Measurements from ENCODE around the gene LBX2. TPM values are rescaled to one million over a fixed set of nuclear protein-coding genes. Genes with fewer than 3 reads are reported as not detected.
"Not testable (repeated sequence)": the region's sequence is repeated elsewhere in the genome, so short reads cannot be mapped to it uniquely, and the experiment has no call there.

LBX2 gene
- total and polyA plus RNA-seq, 4 donors = 0.33 to 0.69 TPM; not detected in 2

- Histone ChIP-seq H3K27me3 (ENCODE audit: control insufficient read depth, insufficient read depth, low read length) (no peaks in the 10 kb centered on the region), H3K4me1 (ENCODE audit: control insufficient read depth, insufficient read depth, low read length) (peaks cover 22% of the 10 kb centered on the region), H3K36me3 (ENCODE audit: control insufficient read depth, insufficient read depth, low read length) (peaks cover 50% of the 10 kb centered on the region), H3K27ac (ENCODE audit: low read depth, low read length) (no peak overlapping the region), H3K4me3 (ENCODE audit: low read depth, low read length) (no peak overlapping the region), H3K9me3 (ENCODE audit: control insufficient read depth, insufficient read depth, low read length) (no peaks in the 10 kb centered on the region)
- no peak for DNase-seq (ENCODE audit: low read depth in 4 of 6, low spot score in 6 of 6)
- 100% methylated on average over 1 of the region's 2 CpGs for WGBS (ENCODE audit: insufficient coverage)
Observed at GRCh38 chr2:74486141-74486540, 13.3 kb downstream of the LBX2 start.

DNA sequence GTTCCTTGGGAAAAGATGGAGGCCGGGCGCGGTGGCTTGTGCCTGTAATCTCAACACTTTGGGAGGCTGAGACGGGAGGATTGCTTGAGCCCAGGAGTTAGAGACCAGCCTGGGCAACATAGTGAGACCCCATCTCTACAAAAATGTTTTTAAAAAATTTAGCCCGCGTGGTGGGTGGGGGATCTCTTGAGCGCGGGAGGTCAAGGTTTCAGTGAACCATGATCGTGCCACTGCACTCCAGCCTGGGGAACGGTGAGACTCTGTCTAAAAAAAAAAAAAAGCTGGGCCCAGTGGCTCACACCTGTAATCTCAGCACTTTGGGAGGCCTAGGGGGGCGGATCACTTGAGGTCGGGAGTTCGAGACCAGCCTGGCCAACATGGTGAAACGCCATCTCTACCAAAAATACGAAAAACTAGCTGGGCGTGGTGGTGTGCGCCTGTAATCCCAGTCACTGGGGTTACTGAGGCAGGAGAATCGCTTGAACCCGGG, 15.7 kb downstream of the LBX2 start:
- 77% methylated on average over 14 of the region's 19 CpGs for WGBS (ENCODE audit: insufficient coverage)
- H3K4me3 ChIP-seq (ENCODE audit: low read depth, low read length) = peak overlapping the region; percentile 91

GRCh38 chr2:74482801-74483674, 16.4 kb downstream of the LBX2 start, which contains the start of the genes CCDC142 and TTC31:
Gene CCDC142 (minus strand): TSS chr2:74482998. CDS start chr2:74482837, 161 bp downstream.
Gene TTC31 (plus strand): TSS chr2:74483081. CDS start chr2:74483096, 15 bp downstream.
- Histone ChIP-seq H3K36me3 (ENCODE audit: control insufficient read depth, insufficient read depth, low read length) (peaks cover 44% of the 10 kb centered on the region), H3K9me3 (ENCODE audit: control insufficient read depth, insufficient read depth, low read length) (no peaks in the 10 kb centered on the region), H3K27ac (ENCODE audit: low read depth, low read length) (peak within 1 kb of the TSS; percentile 93), H3K4me1 (ENCODE audit: control insufficient read depth, insufficient read depth, low read length) (peaks cover 29% of the 10 kb centered on the region), H3K4me3 (ENCODE audit: low read depth, low read length) (peak within 1 kb of the TSS; percentile 91), H3K27me3 (ENCODE audit: control insufficient read depth, insufficient read depth, low read length) (no peaks in the 10 kb centered on the region)
- WGBS (ENCODE audit: insufficient coverage) = under 1% methylated on average over 48 of the region's 50 CpGs
- peak; percentile 92 to 99 (median 96) for DNase-seq (ENCODE audit: low read depth in 4 of 6, low spot score in 6 of 6)

More for the DNA sequence above, 15.7 kb downstream of the LBX2 start:
- peak overlapping the region; percentile 93 for H3K27ac ChIP-seq (ENCODE audit: low read depth, low read length)
- H3K9me3 ChIP-seq (ENCODE audit: control insufficient read depth, insufficient read depth, low read length); DNase-seq (ENCODE audit: low read depth in 4 of 6, low spot score in 6 of 6); H3K27me3 ChIP-seq (ENCODE audit: control insufficient read depth, insufficient read depth, low read length): not testable (repeated sequence)
- peaks cover 29% of the 10 kb centered on the region for H3K4me1 ChIP-seq (ENCODE audit: control insufficient read depth, insufficient read depth, low read length)
- peaks cover 45% of the 10 kb centered on the region for H3K36me3 ChIP-seq (ENCODE audit: control insufficient read depth, insufficient read depth, low read length)

DNA sequence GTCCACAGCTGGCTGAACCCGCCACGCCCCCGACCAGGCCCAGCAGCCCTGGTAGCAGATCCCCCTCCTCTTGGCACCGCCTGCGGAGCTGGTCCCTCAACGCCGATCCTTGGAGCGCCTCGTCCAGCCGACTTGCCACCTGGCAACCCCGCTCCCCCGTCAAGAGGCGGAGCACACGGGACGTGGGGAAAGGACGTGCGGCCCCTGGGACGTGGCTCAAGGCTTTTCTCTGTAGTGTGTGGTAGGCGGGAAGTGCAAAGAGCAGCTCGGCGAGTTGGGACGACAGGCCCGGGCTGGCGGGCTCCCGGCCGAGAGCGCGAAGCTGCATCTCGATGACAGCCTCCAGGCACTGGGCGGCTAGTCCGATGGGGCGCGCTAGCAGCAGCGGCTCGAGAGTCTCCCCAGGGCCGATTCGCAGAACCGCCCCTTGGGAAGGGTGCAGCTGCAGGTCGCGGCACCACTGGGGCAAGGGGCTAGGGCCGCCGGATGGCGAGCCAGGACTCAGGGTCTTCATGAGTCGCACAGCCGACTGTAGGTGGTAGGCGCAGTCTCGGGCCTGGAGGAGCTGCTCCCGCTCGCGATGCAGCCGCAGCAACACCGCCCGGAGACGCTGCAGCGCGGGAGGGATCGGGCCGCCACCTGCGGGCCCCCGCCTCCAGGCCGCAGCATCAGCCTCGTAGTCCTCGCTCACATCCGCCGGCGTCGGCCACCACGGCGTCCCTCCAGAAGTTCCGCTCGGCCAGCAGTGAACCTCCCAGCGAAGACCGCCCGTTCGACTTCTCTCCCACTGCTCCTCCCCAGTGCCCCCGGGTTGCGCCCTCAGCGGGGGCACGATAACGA, 17.2 kb downstream of the LBX2 start:
- peak overlapping the region; percentile 91 for H3K4me3 ChIP-seq (ENCODE audit: low read depth, low read length)

GRCh38 chr2:74481431-74481830, 18.0 kb downstream of the LBX2 start:
- Histone ChIP-seq H3K9me3 (ENCODE audit: control insufficient read depth, insufficient read depth, low read length) (no peaks in the 10 kb centered on the region), H3K27ac (ENCODE audit: low read depth, low read length) (no peak overlapping the region), H3K27me3 (ENCODE audit: control insufficient read depth, insufficient read depth, low read length) (no peaks in the 10 kb centered on the region), H3K4me3 (ENCODE audit: low read depth, low read length) (peak overlapping the region; percentile 91), H3K4me1 (ENCODE audit: control insufficient read depth, insufficient read depth, low read length) (peaks cover 29% of the 10 kb centered on the region), H3K36me3 (ENCODE audit: control insufficient read depth, insufficient read depth, low read length) (peaks cover 52% of the 10 kb centered on the region)
- 44% methylated on average over 2 of the region's 3 CpGs for WGBS (ENCODE audit: insufficient coverage)
- DNase-seq (ENCODE audit: low read depth in 4 of 6, low spot score in 6 of 6) = no peak

More for the DNA sequence above, 17.2 kb downstream of the LBX2 start:
- Histone ChIP-seq H3K27ac (ENCODE audit: low read depth, low read length) (peak overlapping the region; percentile 93), H3K4me1 (ENCODE audit: control insufficient read depth, insufficient read depth, low read length) (peaks cover 29% of the 10 kb centered on the region), H3K9me3 (ENCODE audit: control insufficient read depth, insufficient read depth, low read length) (no peaks in the 10 kb centered on the region), H3K36me3 (ENCODE audit: control insufficient read depth, insufficient read depth, low read length) (peaks cover 51% of the 10 kb centered on the region), H3K27me3 (ENCODE audit: control insufficient read depth, insufficient read depth, low read length) (no peaks in the 10 kb centered on the region)
- no peak for DNase-seq (ENCODE audit: low read depth in 4 of 6, low spot score in 6 of 6)
- under 1% methylated on average over 80 of the region's 80 CpGs for WGBS (ENCODE audit: insufficient coverage)

DNA sequence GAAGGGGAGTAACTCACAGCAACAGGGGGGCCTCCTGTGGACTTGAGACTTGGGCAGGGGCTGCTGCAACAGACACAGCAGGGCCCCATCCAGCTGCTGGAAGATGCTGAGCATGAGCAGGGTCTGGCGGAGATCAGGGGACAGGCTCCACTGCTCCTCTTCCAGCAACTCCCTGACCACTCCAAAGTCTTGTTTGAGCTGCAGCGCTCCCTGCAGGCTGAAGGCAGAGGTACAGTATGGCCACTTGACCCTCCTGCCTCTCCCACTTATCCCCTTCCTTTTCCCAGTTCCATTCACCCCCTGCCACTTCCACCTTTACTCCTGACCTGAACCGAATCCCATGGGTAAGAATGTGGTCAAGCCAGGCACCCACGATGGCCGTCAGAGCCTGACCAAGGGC, 24.5 kb downstream of the LBX2 start:
- DNase-seq (ENCODE audit: low read depth in 4 of 6, low spot score in 6 of 6) = no peak
- Histone ChIP-seq H3K9me3 (ENCODE audit: control insufficient read depth, insufficient read depth, low read length) (no peaks in the 10 kb centered on the region), H3K27ac (ENCODE audit: low read depth, low read length) (no peak overlapping the region), H3K4me1 (ENCODE audit: control insufficient read depth, insufficient read depth, low read length) (peaks cover 26% of the 10 kb centered on the region), H3K36me3 (ENCODE audit: control insufficient read depth, insufficient read depth, low read length) (peaks cover 55% of the 10 kb centered on the region), H3K4me3 (ENCODE audit: low read depth, low read length) (no peak overlapping the region), H3K27me3 (ENCODE audit: control insufficient read depth, insufficient read depth, low read length) (no peaks in the 10 kb centered on the region)
- WGBS (ENCODE audit: insufficient coverage) = 77% methylated on average over 3 of the region's 5 CpGs

DNA sequence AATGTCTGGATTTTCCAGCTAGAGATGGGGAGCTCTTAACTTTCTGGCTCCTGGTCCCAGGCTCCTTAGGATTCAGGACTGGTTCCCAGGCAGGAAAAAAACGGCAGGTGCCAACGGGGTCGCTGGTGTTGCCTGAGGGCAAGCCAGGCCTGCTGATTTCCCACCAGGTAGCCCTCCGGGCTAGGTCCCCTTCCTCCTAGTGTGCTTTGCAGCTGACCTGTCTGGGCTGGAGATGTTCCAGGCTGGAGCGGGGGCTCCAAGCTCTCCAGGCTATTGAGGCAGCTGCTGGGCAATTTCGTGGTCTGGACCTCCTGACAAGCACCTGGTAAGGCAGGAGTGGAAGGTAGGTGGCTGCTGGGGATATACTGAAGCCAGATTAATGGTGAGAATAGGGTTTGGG, 24.9 kb downstream of the LBX2 start:
- H3K4me1 ChIP-seq (ENCODE audit: control insufficient read depth, insufficient read depth, low read length) = peaks cover 26% of the 10 kb centered on the region
- no peak overlapping the region for H3K27ac ChIP-seq (ENCODE audit: low read depth, low read length)
- H3K4me3 ChIP-seq (ENCODE audit: low read depth, low read length) = no peak overlapping the region
- WGBS (ENCODE audit: insufficient coverage) = 98% methylated on average over 6 of the region's 6 CpGs
- no peaks in the 10 kb centered on the region for H3K27me3 ChIP-seq (ENCODE audit: control insufficient read depth, insufficient read depth, low read length)
- no peaks in the 10 kb centered on the region for H3K9me3 ChIP-seq (ENCODE audit: control insufficient read depth, insufficient read depth, low read length)
- H3K36me3 ChIP-seq (ENCODE audit: control insufficient read depth, insufficient read depth, low read length) = peaks cover 52% of the 10 kb centered on the region
- no peak for DNase-seq (ENCODE audit: low read depth in 4 of 6, low spot score in 6 of 6)

GRCh38 chr2:74472945-74473258, 26.5 kb downstream of the LBX2 start:
- H3K4me1 ChIP-seq (ENCODE audit: control insufficient read depth, insufficient read depth, low read length) = peaks cover 26% of the 10 kb centered on the region
- H3K27me3 ChIP-seq (ENCODE audit: control insufficient read depth, insufficient read depth, low read length) = no peaks in the 10 kb centered on the region
- 11% methylated on average over 5 of the region's 7 CpGs for WGBS (ENCODE audit: insufficient coverage)
- no peak for DNase-seq (ENCODE audit: low read depth in 4 of 6, low spot score in 6 of 6)
- H3K27ac ChIP-seq (ENCODE audit: low read depth, low read length) = peak overlapping the region; percentile 95
- peak overlapping the region; percentile 76 for H3K4me3 ChIP-seq (ENCODE audit: low read depth, low read length)
- no peaks in the 10 kb centered on the region for H3K9me3 ChIP-seq (ENCODE audit: control insufficient read depth, insufficient read depth, low read length)
- peaks cover 44% of the 10 kb centered on the region for H3K36me3 ChIP-seq (ENCODE audit: control insufficient read depth, insufficient read depth, low read length)

GRCh38 chr2:74472086-74472944, 27.1 kb downstream of the LBX2 start, which contains the start of gene MRPL53:
Gene MRPL53 (minus strand): TSS chr2:74472680. CDS start chr2:74472660, 20 bp downstream.
- WGBS (ENCODE audit: insufficient coverage) = under 1% methylated on average over 60 of the region's 66 CpGs
- Histone ChIP-seq H3K27ac (ENCODE audit: low read depth, low read length) (peak within 1 kb of the TSS; percentile 95), H3K9me3 (ENCODE audit: control insufficient read depth, insufficient read depth, low read length) (no peaks in the 10 kb centered on the region), H3K4me1 (ENCODE audit: control insufficient read depth, insufficient read depth, low read length) (peaks cover 26% of the 10 kb centered on the region), H3K36me3 (ENCODE audit: control insufficient read depth, insufficient read depth, low read length) (peaks cover 40% of the 10 kb centered on the region), H3K4me3 (ENCODE audit: low read depth, low read length) (peak within 1 kb of the TSS; percentile 76), H3K27me3 (ENCODE audit: control insufficient read depth, insufficient read depth, low read length) (no peaks in the 10 kb centered on the region)
- DNase-seq (ENCODE audit: low read depth in 4 of 6, low spot score in 6 of 6) = peak; percentile 93 to 99 (median 96)
